GM18519 (cell line): Measurements from ENCODE around the gene LRRTM2.
"Not testable (repeated sequence)": the region's sequence is repeated elsewhere in the genome, so short reads cannot be mapped to it uniquely, and the experiment has no call there.

Experiments used
- ATAC-seq: cut with Tn5 transposase; IDR thresholded peaks from one replicate; pipeline ENCODE4 v1.9.1; 2021; ENCODE audit warnings: mild to moderate bottlenecking, moderate library complexity; ENCODE audit not compliant: unreplicated experiment, low FRiP score

LRRTM2 gene

GRCh38 chr5:138843316-138844124, 31.6 kb downstream of the LRRTM2 start:
- no peak for ATAC-seq

GRCh38 chr5:138841531-138841930, 33.6 kb downstream of the LRRTM2 start:
- no peak for ATAC-seq

GRCh38 chr5:138840103-138840502, 35.0 kb downstream of the LRRTM2 start:
- no peak for ATAC-seq

GRCh38 chr5:138837160-138837559, 38.0 kb downstream of the LRRTM2 start:
- ATAC-seq, result no peak

- ATAC-seq, result not testable (repeated sequence)
These were observed 40.3 kb downstream of the LRRTM2 start for GRCh38 chr5:138834853-138835252.

- ATAC-seq, result no peak
These were observed 41.2 kb downstream of the LRRTM2 start for GRCh38 chr5:138833726-138834480.

- ATAC-seq, result no peak
These were observed 42.1 kb downstream of the LRRTM2 start for GRCh38 chr5:138833080-138833479.

- ATAC-seq, result no peak
These were observed 42.9 kb downstream of the LRRTM2 start for GRCh38 chr5:138832218-138832617.

- ATAC-seq, result no peak
These were observed 43.4 kb downstream of the LRRTM2 start for GRCh38 chr5:138831703-138832102.

- no peak for ATAC-seq
These were observed 45.8 kb downstream of the LRRTM2 start for GRCh38 chr5:138829341-138829740.

- no peak for ATAC-seq
These were observed 46.6 kb downstream of the LRRTM2 start for GRCh38 chr5:138828556-138828955.

- no peak for ATAC-seq
These were observed 49.9 kb downstream of the LRRTM2 start for GRCh38 chr5:138824924-138825863.

- ATAC-seq, result no peak
These were observed 50.6 kb downstream of the LRRTM2 start for GRCh38 chr5:138824516-138824915.

- no peak for ATAC-seq
These were observed 54.4 kb downstream of the LRRTM2 start for GRCh38 chr5:138820695-138821094.

GRCh38 chr5:138819081-138819480, 56.1 kb downstream of the LRRTM2 start:
- no peak for ATAC-seq
